ENCODE data around the gene NRAP.

DNA sequence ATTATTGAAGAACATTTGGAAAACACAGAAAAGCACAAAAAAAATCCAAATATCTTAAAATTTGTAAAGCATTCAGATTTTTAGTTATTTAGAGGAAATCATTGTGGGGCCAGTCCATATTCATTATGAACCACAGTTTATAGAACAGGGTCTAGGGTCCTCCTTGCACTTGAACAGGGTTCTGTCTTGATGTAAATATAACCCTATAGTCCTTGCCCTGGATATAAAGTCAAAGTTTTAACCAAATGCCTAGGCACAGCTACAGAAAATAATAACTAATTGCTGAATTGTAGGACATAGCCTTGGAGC, 41.5 kb upstream of the NRAP start:
- TF ChIP-seq, protein P1, sequence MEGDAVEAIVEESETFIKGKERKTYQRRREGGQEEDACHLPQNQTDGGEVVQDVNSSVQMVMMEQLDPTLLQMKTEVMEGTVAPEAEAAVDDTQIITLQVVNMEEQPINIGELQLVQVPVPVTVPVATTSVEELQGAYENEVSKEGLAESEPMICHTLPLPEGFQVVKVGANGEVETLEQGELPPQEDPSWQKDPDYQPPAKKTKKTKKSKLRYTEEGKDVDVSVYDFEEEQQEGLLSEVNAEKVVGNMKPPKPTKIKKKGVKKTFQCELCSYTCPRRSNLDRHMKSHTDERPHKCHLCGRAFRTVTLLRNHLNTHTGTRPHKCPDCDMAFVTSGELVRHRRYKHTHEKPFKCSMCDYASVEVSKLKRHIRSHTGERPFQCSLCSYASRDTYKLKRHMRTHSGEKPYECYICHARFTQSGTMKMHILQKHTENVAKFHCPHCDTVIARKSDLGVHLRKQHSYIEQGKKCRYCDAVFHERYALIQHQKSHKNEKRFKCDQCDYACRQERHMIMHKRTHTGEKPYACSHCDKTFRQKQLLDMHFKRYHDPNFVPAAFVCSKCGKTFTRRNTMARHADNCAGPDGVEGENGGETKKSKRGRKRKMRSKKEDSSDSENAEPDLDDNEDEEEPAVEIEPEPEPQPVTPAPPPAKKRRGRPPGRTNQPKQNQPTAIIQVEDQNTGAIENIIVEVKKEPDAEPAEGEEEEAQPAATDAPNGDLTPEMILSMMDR (IDR thresholded peaks at IDR 0.05): no peak
- no peak for TF ChIP-seq POLR2A (IDR thresholded peaks at IDR 0.05)
